Islet precursor cell (in vitro differentiated cells): ENCODE data around the gene ZNF879.
A peak's percentile ranks its signal among the peaks of the same experiment; 100 is the strongest.

Experiments used
- DNase-seq: peaks from one replicate; pipeline ENCODE4 v3.0.0-alpha.2; 2018

ZNF879 gene

GRCh38 chr5:179023528-179024189, at the start of gene ZNF879:
ZNF879 (plus strand) TSS chr5:179023804; CDS start chr5:179025005, 1,201 bp downstream.
- DNase-seq = peak; percentile 98

- DNase-seq = no peak
Observed at GRCh38 chr5:178981381-178981780, 42.2 kb upstream of the ZNF879 start.

GRCh38 chr5:178982941-178983340, 40.7 kb upstream of the ZNF879 start:
- no peak for DNase-seq

GRCh38 chr5:178983728-178984127, 39.9 kb upstream of the ZNF879 start:
- no peak for DNase-seq

GRCh38 chr5:178984145-178985072, 39.2 kb upstream of the ZNF879 start:
- DNase-seq = no peak

- DNase-seq = no peak
Observed at GRCh38 chr5:178986326-178986960, 37.2 kb upstream of the ZNF879 start.

GRCh38 chr5:178988436-178989220, 35.0 kb upstream of the ZNF879 start:
- DNase-seq = no peak

- no peak for DNase-seq
Observed at GRCh38 chr5:178989311-178989710, 34.3 kb upstream of the ZNF879 start.

- no peak for DNase-seq
Observed at GRCh38 chr5:178990491-178990890, 33.1 kb upstream of the ZNF879 start.

- DNase-seq = no peak
Observed at GRCh38 chr5:178991190-178992145, 32.1 kb upstream of the ZNF879 start.

GRCh38 chr5:178992291-178992895, 31.2 kb upstream of the ZNF879 start:
- no peak for DNase-seq

- no peak for DNase-seq
Observed at GRCh38 chr5:178993236-178993765, 30.3 kb upstream of the ZNF879 start.

- no peak for DNase-seq
Observed at GRCh38 chr5:178993955-178994579, 29.5 kb upstream of the ZNF879 start.

GRCh38 chr5:178994580-178995340, 28.8 kb upstream of the ZNF879 start, which contains the start of gene GRM6:
GRM6 (minus strand) TSS chr5:178995320; CDS start chr5:178994944, 376 bp downstream.
- no peak for DNase-seq

- DNase-seq = no peak
Observed at GRCh38 chr5:178995341-178995690, 28.3 kb upstream of the ZNF879 start.

- DNase-seq = no peak
Observed at GRCh38 chr5:178996156-178996555, 27.4 kb upstream of the ZNF879 start.

GRCh38 chr5:178997191-178997590, 26.4 kb upstream of the ZNF879 start:
- DNase-seq = no peak

- no peak for DNase-seq
Observed at GRCh38 chr5:178998441-178998840, 25.2 kb upstream of the ZNF879 start.

- DNase-seq = no peak
Observed at GRCh38 chr5:179006564-179006963, 17.0 kb upstream of the ZNF879 start.

- DNase-seq = no peak
Observed at GRCh38 chr5:179008667-179009066, 14.9 kb upstream of the ZNF879 start.
